ENCODE measurements around the gene HTRA2. TPM values are rescaled to one million over a fixed set of nuclear protein-coding genes. Genes with fewer than 3 reads are reported as not detected.
A peak's percentile ranks its signal among the peaks of the same experiment; 100 is the strongest.

HTRA2 gene
- total and polyA plus RNA-seq, 4 donors = 13.3 to 81.8 (median 18.5) TPM

DNA sequence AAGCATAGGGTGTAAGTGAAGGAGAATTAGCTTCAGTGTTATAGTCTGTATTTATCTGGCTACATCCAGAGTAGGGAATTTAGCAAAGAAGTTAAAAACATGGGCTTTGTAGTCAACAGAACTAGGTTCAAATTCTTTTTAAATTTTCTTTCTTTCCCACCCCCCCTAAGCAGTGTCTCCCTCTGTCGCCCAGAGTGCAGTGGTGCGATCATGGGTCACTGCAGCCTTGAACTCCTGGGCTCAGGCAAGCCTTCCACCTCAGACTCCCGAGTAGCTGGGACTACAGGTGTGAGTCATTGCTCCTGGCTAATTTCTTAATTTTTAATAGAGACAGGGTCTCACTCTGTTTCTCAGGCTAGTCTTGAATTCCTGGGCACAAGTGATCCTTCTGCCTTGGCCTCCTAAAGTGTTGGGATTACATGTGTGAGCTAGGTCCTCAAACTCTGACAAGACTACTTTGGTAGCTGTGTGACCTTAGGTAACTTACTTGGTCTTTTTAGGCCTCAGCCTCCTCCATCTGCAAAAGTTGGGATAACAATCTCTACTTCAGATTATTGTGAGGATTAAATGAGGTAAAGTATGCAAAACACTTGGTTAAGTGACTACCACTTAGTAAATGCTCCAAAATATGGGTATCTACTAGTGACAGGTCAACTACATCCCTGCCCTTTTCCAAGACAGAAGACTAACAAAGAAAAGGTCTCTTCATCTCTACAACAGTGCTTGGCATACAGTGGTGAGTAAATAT, 42.6 kb downstream of the HTRA2 start:
- no peak for TF ChIP-seq SP1 (IDR thresholded peaks at IDR 0.05)
- TF ChIP-seq FOXA2 (IDR thresholded peaks at IDR 0.05) = no peak
- TF ChIP-seq HNF4A (conservative IDR thresholded peaks at IDR 0.05) = no peak
- no peak for TF ChIP-seq CTCF (IDR thresholded peaks at IDR 0.05; ENCODE audit: low read depth, low read length, missing input control)
- Histone ChIP-seq H3K27ac (ENCODE audit: low read depth in 1 of 2, low read length in 2 of 2) (no peak overlapping the region), H3K4me3 (ENCODE audit: low read depth in 1 of 3, low read length in 3 of 3) (no peak overlapping the region), H3K36me3 (ENCODE audit: control insufficient read depth in 4 of 4, insufficient read depth in 3 of 4, low read depth in 1 of 4, low read length in 3 of 4) (no peaks in the 10 kb centered on the region), H3K9ac (ENCODE audit: low read depth in 1 of 2, low read length in 2 of 2) (no peak overlapping the region), H3K4me1 (ENCODE audit: control insufficient read depth in 4 of 4, insufficient read depth in 4 of 4, low read length in 3 of 4) (no peaks in the 10 kb centered on the region), H3K27me3 (ENCODE audit: control insufficient read depth in 4 of 4, insufficient read depth in 4 of 4, low read length in 3 of 4) (peaks cover 0 to 3% (median 0%) of the 10 kb centered on the region in 4 donors), H3K9me3 (ENCODE audit: control insufficient read depth in 4 of 4, low read length in 3 of 4) (no peaks in the 10 kb centered on the region)
- DNase-seq (ENCODE audit: low spot score) = no peak
- 81% methylated on average over 3 of the region's 3 CpGs for WGBS

- Histone ChIP-seq H3K4me1 (ENCODE audit: control insufficient read depth in 4 of 4, insufficient read depth in 4 of 4, low read length in 3 of 4) (no peaks in the 10 kb centered on the region), H3K36me3 (ENCODE audit: control insufficient read depth in 4 of 4, insufficient read depth in 3 of 4, low read depth in 1 of 4, low read length in 3 of 4) (no peaks in the 10 kb centered on the region), H3K9me3 (ENCODE audit: control insufficient read depth in 4 of 4, low read length in 3 of 4) (no peaks in the 10 kb centered on the region), H3K4me3 (ENCODE audit: low read depth in 1 of 3, low read length in 3 of 3) (no peak overlapping the region), H3K27me3 (ENCODE audit: control insufficient read depth in 4 of 4, insufficient read depth in 4 of 4, low read length in 3 of 4) (peaks cover 0 to 3% (median 0%) of the 10 kb centered on the region in 4 donors), H3K27ac (ENCODE audit: low read depth in 1 of 2, low read length in 2 of 2) (no peak overlapping the region), H3K9ac (ENCODE audit: low read depth in 1 of 2, low read length in 2 of 2) (peak overlapping the region in 1 of 2 donors; percentile 22)
- WGBS = 56% methylated on average over 7 of the region's 7 CpGs
- no peak for DNase-seq (ENCODE audit: low spot score)
- TF ChIP-seq, protein P1, sequence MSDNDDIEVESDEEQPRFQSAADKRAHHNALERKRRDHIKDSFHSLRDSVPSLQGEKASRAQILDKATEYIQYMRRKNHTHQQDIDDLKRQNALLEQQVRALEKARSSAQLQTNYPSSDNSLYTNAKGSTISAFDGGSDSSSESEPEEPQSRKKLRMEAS (IDR thresholded peaks at IDR 0.05) = no peak
- no peak for TF ChIP-seq RXRA (IDR thresholded peaks at IDR 0.05)
- TF ChIP-seq CTCF (IDR thresholded peaks at IDR 0.05; ENCODE audit: low read depth, low read length, missing input control) = no peak
- TF ChIP-seq HNF4A (conservative IDR thresholded peaks at IDR 0.05) = no peak
- TF ChIP-seq, protein P2, sequence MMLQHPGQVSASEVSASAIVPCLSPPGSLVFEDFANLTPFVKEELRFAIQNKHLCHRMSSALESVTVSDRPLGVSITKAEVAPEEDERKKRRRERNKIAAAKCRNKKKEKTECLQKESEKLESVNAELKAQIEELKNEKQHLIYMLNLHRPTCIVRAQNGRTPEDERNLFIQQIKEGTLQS (IDR thresholded peaks at IDR 0.05) = no peak
- TF ChIP-seq, protein P3, sequence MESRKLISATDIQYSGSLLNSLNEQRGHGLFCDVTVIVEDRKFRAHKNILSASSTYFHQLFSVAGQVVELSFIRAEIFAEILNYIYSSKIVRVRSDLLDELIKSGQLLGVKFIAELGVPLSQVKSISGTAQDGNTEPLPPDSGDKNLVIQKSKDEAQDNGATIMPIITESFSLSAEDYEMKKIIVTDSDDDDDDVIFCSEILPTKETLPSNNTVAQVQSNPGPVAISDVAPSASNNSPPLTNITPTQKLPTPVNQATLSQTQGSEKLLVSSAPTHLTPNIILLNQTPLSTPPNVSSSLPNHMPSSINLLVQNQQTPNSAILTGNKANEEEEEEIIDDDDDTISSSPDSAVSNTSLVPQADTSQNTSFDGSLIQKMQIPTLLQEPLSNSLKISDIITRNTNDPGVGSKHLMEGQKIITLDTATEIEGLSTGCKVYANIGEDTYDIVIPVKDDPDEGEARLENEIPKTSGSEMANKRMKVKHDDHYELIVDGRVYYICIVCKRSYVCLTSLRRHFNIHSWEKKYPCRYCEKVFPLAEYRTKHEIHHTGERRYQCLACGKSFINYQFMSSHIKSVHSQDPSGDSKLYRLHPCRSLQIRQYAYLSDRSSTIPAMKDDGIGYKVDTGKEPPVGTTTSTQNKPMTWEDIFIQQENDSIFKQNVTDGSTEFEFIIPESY (IDR thresholded peaks at IDR 0.05) = no peak
Observed at GRCh38 chr2:74573747-74574562, 44.2 kb downstream of the HTRA2 start.

All from liver (tissue), 9 donors.